IPS-NIHi7 (cell line): ENCODE data around the gene PROK2.
A peak's percentile ranks its signal among the peaks of the same experiment; 100 is the strongest.

Experiments
- DNase-seq: peaks from one replicate; pipeline ENCODE4 v3.0.0; 2012; ENCODE audit warnings: mixed read lengths; ENCODE audit errors: extremely low spot score

Gene PROK2

GRCh38 chr3:71742621-71743020, 42.3 kb downstream of the PROK2 start:
- no peak for DNase-seq

GRCh38 chr3:71734881-71735280, 50.1 kb downstream of the PROK2 start:
- no peak for DNase-seq

GRCh38 chr3:71733319-71733718, 51.6 kb downstream of the PROK2 start:
- no peak for DNase-seq

- no peak for DNase-seq
These were observed 52.3 kb downstream of the PROK2 start for GRCh38 chr3:71732637-71733036.

DNA sequence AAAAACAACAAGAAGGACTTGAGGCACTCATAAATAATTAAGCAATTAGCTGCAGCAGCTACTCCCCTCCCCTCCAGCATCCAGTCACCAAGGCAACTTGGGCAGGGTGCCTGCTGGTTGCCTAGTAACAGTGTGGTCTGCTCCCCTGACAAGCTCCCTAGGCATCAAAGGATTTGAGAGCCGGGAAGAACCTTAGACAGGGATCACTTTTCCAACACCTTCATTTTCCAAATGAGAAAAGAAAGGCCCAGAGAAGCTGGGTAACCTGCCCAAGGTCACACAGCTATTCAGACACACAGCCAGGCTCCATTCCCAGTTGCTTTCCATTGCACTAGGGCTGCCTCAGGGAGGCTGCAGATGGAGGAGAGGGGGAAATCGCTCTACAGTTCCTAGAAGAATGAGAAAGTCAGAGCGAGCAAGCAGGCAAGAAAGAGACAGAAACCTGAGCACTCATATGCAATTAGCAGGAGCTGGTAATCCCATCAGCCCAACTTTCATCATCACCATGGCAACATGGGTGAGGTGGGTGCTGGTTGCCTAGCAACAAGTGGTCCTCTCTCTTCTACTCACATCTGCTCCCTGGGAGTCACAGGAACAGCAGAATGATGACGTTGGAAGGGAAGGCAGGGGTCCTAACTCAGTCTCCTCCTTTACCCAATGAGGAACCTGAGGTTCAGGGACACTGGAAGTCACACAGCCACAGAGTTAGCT, 56.2 kb downstream of the PROK2 start:
- peak; percentile 73 for DNase-seq

DNA sequence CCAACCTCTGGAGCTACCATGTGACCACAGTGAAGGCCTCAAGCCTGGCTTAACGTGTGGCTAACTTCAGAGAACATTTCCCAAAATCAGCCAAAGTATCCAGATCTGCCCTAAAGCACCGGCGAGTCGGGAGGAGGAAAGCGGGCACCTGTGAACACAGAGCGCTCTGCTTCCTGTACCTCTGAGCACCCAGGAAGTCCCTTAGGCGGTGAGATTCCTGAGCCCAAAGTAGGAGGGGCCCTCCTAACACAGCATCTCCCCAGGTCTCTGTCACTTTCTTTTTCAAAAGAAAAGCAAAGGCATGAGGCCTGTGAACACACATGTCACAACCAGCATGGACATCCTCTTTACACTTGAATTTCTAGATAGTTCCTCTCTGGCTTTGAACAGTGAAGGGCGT, 58.8 kb downstream of the PROK2 start:
- DNase-seq, result no peak

DNA sequence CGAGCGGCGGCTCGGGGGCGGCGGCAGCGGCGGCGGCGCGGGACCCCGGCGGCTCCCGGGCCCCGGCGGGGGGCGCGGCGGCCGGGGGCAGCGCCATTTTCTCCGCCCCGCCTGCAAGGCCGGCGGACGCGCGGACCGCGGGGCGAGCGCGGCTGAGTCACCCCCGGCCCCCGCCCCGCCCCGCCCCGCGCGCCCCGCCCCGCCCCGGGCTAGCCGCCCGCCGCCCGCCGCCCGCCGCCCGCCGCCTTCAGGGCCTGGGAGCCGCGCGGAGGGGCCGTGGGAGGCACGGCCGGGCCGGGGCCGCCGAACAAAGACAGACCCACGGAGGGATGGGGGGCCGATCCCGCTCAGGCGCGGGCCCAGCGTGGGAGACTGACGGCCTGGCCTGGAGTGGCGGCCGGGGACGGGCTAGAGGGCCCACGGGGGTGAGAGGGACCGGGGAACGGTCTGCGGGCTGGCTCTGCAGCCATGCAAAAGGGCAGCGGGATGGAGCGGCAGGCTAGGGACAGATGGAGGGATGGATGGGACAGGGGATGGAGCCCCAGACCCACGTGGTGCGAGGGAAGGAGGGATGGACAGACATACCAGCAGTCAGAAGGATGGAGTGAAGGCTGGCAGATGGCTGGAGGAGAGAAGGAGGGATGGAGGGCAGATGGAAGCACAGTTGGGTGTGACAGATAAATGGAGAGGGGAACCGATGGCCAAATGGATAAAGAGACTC, 59.5 kb downstream of the PROK2 start, which contains the start of gene EIF4E3:
EIF4E3 (minus strand) TSS at position 132 of the 721 bp plus-strand sequence; CDS start at position 97, 35 bp downstream.
- DNase-seq, result peak; percentile 83

DNA sequence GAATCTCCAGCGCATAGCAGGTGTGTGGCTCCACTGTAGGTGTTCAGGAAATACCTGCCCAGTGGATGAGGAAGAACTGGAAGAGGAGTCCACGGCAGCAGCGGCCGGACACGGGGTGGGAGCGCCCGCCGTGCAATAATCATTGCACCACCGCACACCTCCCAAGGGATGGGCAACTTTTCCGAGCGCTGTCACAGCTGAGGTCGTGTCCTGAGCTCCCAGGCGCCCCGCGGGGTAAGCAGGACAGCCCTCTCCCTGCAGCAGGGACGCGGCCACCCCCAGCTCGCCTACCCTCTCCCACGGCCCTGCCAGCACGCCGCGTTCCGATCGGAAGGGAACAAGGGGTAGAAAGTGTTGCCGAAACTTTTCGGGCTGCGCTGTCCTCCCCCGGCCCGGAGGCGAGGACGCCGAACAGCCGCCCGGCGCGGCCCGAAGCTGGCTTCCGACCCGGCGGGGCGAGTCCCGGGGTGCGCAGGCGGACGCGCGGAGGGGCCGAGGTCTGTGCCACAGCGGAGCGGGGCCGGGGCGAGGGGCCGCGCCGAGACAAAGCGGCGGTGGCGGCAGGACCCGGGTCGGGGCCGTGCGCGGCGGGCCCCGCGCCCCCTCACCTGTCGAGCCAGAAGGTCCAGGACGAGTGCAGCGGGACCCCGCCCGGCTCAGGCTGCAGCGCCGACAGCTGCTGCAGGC, 60.2 kb downstream of the PROK2 start:
- DNase-seq, result peak; percentile 31

- DNase-seq, result no peak
These were observed 60.8 kb downstream of the PROK2 start for GRCh38 chr3:71724171-71724453.

- DNase-seq, result no peak
These were observed 61.3 kb downstream of the PROK2 start for GRCh38 chr3:71723452-71724170.

DNA sequence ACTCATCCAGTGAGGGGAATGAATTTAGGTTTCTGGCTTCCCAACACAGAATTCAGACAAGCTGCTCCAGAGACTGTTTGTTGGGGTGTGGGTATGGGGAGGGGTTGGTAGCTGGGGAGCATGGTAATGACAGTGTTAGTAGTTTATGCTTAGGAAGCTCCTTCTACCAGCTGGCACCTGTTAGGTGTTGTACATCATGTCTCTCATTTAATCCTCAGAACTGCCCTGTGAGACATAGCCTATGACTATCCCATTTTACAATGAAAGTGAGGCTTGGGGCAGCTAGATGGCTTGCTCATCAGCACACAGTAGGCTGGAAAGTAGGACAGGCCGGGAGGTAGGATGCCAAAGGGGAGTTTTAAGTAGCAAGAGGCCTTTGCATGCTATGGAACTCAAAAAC, 62.3 kb downstream of the PROK2 start:
- DNase-seq, result no peak
